ENCODE measurements around the gene GOLT1A. TPM values are rescaled to one million over a fixed set of nuclear protein-coding genes. Genes with fewer than 3 reads are reported as not detected.

The GOLT1A gene
- total and polyA plus RNA-seq, 3 experiments from 2014 or later: not detected

Other genes starting within 250 kb of the GOLT1A start
- gene SOX13, start 140.9 kb downstream of the GOLT1A start, total RNA-seq: 1 to 10 TPM; 3.1 TPM
- gene SOX13, start 140.9 kb downstream of the GOLT1A start, polyA plus RNA-seq: 5.5 TPM
- 1 to 10 TPM in 1 of 2 experiments, under 1 TPM in 1; 0.91 to 1.1 TPM for gene ETNK2, start 61.9 kb downstream of the GOLT1A start, total RNA-seq
- gene ETNK2, start 61.9 kb downstream of the GOLT1A start, polyA plus RNA-seq: 6.1 TPM
- gene REN, start 47.7 kb downstream of the GOLT1A start, total RNA-seq: not detected
- not detected for gene REN, start 47.7 kb downstream of the GOLT1A start, polyA plus RNA-seq
- gene KISS1, start 17.5 kb downstream of the GOLT1A start, total RNA-seq: not detected
- gene KISS1, start 17.5 kb downstream of the GOLT1A start, polyA plus RNA-seq: not detected
- under 1 TPM; 0.09 to 0.13 TPM for gene PLEKHA6, start 145.9 kb upstream of the GOLT1A start, total RNA-seq
- gene PLEKHA6, start 145.9 kb upstream of the GOLT1A start, polyA plus RNA-seq: not detected
- 10 to 100 TPM; 80.4 to 82.7 TPM for gene PPP1R15B, start 197.8 kb upstream of the GOLT1A start, total RNA-seq
- gene PPP1R15B, start 197.8 kb upstream of the GOLT1A start, polyA plus RNA-seq: 22.3 TPM

Measured in CD8-positive, alpha-beta memory T cell (primary cell).